Measurements from ENCODE around the gene STPG3.

GRCh38 chr9:137236238-137236935, 14.7 kb upstream of the STPG3 start:
- TF ChIP-seq, protein P1, sequence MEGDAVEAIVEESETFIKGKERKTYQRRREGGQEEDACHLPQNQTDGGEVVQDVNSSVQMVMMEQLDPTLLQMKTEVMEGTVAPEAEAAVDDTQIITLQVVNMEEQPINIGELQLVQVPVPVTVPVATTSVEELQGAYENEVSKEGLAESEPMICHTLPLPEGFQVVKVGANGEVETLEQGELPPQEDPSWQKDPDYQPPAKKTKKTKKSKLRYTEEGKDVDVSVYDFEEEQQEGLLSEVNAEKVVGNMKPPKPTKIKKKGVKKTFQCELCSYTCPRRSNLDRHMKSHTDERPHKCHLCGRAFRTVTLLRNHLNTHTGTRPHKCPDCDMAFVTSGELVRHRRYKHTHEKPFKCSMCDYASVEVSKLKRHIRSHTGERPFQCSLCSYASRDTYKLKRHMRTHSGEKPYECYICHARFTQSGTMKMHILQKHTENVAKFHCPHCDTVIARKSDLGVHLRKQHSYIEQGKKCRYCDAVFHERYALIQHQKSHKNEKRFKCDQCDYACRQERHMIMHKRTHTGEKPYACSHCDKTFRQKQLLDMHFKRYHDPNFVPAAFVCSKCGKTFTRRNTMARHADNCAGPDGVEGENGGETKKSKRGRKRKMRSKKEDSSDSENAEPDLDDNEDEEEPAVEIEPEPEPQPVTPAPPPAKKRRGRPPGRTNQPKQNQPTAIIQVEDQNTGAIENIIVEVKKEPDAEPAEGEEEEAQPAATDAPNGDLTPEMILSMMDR (IDR thresholded peaks at IDR 0.05): peak; percentile 99 to 100 (median 100)
- no peak for TF ChIP-seq POLR2A (IDR thresholded peaks at IDR 0.05)
